CD4-positive, alpha-beta T cell treated with Interleukin-12 subunit alpha and Interleukin-12 subunit beta, for 1 hour (primary cell): Measurements from ENCODE around the gene VCAN.
"Not testable (repeated sequence)": the region's sequence is repeated elsewhere in the genome, so short reads cannot be mapped to it uniquely, and the experiment has no call there.

Source experiments
- DNase-seq: peaks from one replicate; pipeline ENCODE4 v3.0.0-alpha.2; 2020

VCAN gene

GRCh38 chr5:83471405-83472212 lies at the start of gene VCAN:
TSS of gene VCAN (plus strand) at chr5:83471744. CDS start at chr5:83483519, 11,775 bp downstream.
- DNase-seq = no peak

GRCh38 chr5:83422284-83422683 lies 49.3 kb upstream of the VCAN start:
- no peak for DNase-seq

DNA sequence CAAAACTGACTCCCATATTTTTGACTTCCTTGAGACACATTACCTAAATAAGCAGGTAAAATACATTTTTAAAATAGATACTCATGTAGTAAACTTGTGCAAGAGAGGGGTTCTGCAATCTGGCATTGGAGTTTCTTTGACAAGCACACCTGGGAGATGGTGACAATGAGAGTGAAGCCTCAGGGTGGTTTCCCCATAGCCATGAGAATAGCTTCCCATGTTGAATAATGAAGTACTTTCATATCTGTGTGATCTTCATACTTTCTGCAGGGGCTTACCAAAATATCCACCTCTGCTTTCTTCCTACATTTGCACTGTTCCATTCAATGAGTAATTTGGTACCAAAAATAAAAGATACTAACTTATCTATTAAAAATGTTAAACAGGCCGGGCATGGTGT lies 44.7 kb upstream of the VCAN start:
- no peak for DNase-seq

GRCh38 chr5:83428126-83428525 lies 43.4 kb upstream of the VCAN start:
- DNase-seq = no peak

- DNase-seq = no peak
These were observed 42.7 kb upstream of the VCAN start for GRCh38 chr5:83428890-83429289.

DNA sequence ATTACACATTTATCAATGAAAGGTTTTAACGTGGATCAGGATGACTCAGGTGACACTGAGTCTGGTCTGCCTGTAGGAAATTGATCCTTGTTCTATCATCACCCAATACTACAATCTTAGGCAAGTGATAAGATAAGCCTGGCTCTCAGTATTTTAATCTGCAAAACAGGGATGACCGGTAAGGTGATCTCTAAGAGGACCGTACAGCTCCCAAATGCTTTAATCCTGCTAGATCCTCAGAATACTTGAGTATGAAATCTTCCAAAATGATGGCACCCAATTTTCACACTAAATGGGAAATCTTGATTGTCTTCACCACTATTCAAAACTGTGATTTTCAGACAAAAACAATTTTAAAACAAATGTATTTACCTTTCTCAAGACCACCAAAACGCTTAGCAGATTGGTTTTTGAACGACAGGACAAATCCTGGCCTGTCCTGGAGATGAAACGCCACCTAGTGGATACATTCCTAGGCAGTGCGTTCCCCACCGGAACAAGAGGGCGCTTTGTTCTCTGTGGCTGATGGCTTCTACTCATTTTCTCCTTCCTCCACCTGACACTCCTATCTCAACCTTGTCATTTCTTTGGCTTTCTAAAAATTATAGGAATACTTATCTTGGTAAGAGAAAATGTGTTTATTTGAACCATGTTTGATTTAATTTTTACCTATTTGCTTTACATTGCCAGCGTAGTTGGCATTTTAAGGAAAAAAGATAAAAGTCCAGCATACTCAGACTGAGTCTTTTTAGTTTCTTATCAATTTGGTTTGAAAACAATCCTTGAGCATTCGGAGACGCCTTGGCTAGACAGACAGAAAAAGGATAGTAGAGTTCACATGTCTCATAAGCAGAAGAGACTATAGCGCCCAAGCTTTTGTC lies 41.2 kb upstream of the VCAN start:
- DNase-seq = peak; percentile 61

DNA sequence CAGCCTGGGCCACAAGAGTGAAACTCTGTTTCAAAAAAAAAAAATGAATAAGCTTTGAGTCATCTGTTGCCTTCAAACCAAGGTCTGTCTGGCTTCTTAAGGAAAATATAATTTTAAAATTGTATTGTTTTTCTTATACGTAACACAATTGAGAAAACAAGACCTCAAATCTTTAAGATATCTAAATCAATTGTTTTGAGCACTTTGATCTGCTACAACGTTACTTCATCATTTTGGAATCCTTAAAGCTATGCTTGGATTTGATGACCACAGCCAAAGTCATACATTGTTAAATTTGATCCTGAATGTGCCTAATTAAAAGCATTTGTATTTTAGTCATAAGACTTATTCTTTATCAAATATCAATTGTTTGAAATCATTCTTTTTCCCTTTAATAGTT lies 37.7 kb upstream of the VCAN start:
- DNase-seq = no peak

DNA sequence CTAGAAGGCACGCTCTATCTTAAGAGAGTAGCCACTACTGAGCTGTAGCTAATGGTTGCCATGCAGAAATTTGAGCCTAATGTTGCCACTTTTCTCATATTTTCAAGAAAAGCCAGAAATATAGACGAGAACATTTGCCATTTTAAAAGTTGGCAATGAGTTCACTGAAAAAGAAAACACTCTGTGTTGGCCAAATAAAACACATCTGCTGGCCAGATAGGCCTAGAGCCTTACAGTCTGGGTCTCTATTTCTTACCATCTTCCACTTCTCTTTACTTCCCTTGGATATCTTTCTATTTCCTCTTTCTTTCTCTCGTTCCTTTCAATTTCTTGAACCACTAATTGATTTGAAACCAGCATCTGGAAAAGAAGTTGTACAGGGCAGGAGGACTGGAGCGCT lies 36.6 kb upstream of the VCAN start:
- DNase-seq = no peak

- DNase-seq = no peak
These were observed 35.3 kb upstream of the VCAN start for GRCh38 chr5:83436276-83436675.

- DNase-seq = not testable (repeated sequence)
These were observed 33.8 kb upstream of the VCAN start for GRCh38 chr5:83437697-83438096.

- DNase-seq = no peak
These were observed 30.7 kb upstream of the VCAN start for GRCh38 chr5:83440826-83441225.

- no peak for DNase-seq
These were observed 29.8 kb upstream of the VCAN start for GRCh38 chr5:83441747-83442146.

GRCh38 chr5:83443534-83443933 lies 28.0 kb upstream of the VCAN start:
- DNase-seq = no peak

- DNase-seq = no peak
These were observed 27.1 kb upstream of the VCAN start for GRCh38 chr5:83444445-83444844.

DNA sequence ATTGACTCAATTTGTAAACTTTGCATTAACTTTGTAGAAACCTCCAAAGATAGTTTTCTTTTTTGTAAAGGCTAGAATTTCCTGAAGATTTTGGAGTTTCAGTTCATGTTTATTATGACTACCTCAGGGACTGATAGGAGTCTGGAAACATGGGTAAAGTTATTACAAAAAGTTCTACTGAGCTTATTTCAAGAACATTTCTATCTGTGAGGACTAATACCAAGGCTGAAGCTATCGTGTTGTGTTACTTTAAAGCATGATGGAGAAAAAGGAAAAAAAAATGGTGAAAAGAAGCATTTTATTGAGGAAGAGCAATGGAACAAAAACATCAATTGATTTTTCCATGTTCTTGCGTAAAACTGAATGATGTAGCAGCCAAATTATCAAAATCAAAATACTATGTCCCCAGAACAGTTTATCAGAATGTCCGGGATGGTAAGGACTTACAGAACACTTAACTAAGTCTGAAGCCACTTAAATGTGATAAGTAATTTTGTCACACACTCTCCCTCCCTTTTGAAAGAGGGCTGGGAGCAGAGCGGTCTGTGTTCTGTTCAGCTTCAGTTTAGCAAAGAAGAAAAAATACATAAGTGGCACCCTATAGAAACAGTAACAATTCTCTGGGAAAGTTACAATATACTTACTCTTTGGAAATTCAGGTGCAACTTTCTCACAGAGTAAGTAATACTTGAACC lies 25.1 kb upstream of the VCAN start:
- no peak for DNase-seq

DNA sequence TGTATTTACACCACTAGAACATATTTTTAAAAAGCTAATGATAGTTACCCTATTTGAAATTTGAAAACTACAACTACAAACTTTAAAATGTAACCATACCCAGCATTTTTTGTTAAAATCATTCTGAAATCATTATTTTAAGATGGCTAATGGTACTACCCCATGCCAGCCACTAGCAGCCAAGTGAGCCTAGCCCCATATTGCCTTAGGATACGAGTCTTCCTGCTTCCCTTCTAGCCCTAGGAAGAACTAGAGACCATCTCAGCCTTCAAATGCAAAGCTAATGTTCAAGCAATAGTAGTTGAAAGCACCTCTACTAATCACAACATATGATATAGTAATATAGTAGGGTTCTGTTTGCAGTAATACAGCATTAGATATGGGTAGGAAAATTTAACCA lies 24.0 kb upstream of the VCAN start:
- DNase-seq = no peak

- DNase-seq = no peak
These were observed 21.2 kb upstream of the VCAN start for GRCh38 chr5:83450183-83450966.

- DNase-seq = no peak
These were observed 20.6 kb upstream of the VCAN start for GRCh38 chr5:83450967-83451248.

GRCh38 chr5:83451955-83452354 lies 19.6 kb upstream of the VCAN start:
- no peak for DNase-seq

- DNase-seq = no peak
These were observed 17.6 kb upstream of the VCAN start for GRCh38 chr5:83453937-83454336.

GRCh38 chr5:83464261-83464660 lies 7.3 kb upstream of the VCAN start:
- DNase-seq = no peak

DNA sequence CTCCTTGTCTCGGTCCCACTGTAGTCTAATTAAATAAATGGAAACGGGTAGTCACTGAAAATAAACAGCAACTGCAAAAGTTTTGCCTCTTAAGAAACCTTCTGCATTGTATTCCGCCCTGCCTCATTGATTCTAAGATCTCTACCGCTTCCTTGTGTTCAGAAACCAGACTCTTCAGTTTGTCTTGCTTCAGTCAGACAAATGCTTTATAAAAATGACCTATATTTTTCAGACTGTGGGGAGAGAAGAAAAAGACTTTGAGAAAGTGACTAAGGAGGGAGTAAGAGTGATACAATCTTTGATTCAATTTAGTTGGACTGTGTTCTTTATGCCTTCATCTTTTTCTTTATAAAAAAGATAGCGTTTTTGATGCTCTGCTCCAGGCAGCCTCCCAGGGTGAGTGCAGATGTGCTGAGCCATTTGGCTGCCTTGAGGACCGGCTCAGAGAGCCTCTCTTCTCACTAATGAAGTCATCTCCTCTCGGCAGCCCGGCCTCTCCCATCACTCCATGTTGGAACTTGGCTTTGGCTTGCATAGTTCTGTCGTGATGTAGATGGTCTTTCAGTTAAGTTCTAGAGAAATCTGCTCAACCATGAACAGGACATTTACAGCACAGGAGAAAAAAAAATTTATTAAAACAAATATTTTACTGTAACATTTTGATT lies 4.0 kb upstream of the VCAN start:
- DNase-seq = no peak
